Activated CD4-positive, alpha-beta T cell treated with anti-CD3 and anti-CD28 coated beads, Interleukin-2, amount 50 U/mL, for 1 hour (primary cell): ENCODE results near the gene LRRC4B.
A peak's percentile ranks its signal among the peaks of the same experiment; 100 is the strongest.
"Not testable (repeated sequence)": the region's sequence is repeated elsewhere in the genome, so short reads cannot be mapped to it uniquely, and the experiment has no call there.

ENCODE experiments used
- DNase-seq: peaks from one replicate; pipeline ENCODE4 v3.0.0-alpha.2; 2020

LRRC4B gene

DNA sequence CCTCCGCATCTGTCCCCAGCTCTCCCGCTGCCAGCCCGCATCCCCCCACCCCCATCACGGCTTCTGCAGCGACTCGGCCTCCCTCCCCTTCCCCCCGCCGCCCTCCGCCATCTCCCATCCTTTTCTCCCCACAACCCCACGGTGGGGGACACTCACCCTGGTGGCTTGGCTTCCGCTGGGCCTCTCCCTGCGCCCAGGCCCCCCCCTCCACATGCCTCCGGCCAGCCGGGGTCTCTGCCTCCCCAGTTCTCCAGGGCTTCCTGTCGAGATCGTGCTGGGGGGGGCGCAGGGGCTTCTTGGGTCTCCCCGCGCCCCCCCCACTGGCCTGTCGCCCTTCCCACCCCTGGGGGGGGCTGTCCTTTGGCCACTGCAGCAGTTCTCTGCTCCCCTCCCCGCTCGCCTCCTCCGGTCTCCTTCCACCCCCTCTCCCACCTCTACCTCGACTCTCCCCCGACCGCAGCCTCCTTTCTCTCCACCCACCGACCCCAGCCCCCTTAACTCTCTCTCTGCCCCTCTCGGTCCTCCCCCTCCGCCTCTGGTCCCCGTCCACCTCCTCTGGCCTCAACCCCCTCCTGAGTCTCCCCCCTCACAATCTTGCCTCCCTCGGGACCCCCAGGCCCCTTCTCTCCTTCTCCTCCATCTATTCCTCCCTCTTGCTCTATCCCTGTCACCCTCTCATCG lies 17.1 kb downstream of the LRRC4B start:
- no peak for DNase-seq

DNA sequence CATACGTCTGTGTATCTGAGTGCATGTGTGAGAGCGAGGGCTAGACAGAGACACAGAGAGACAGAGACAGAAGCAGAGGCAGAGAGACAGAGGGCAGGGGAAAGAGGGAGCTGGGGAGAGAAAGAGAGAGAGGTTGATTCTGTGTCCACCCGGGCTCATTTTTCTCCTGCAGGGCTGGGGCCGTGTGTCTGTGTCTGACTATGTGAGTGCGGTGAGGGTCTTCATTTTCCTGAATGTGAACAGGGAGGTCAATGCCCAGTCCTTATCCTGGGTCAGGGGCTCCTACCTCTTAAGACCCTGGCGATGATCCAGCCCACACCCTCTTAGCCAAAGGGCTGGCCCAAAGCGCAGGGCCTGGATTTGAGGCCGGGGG lies 17.7 kb downstream of the LRRC4B start:
- DNase-seq, result no peak

DNA sequence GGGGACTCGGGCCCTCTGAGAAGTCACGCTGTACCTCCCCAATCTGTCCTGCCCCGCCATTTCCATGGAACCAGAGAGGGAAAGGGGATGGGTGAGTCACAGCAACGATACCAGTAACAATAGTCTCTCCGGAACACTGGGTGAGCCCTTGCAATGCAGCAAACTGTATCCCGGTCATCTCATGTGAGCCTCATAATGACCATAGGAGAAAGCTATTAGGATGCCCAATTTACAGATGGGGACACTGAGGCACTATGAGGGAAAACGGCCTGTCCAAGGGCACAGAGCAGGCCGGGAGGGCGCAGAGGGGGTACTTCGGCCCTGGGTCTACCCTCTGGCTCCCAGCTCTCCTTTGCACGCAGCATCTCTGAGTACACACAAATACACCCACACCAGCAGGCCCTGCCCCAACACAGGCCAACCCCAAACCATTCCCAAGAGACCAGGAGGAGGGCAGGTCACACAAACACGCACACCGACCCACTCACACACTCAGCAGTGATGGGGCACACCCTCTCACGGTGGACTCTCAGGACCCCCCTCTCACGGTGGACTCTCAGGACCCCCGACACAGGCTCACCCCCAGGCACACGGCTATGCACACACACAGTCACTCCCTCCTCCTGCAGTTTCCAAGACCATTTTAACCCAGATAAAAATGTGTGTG lies 18.2 kb downstream of the LRRC4B start:
- DNase-seq, result no peak

DNA sequence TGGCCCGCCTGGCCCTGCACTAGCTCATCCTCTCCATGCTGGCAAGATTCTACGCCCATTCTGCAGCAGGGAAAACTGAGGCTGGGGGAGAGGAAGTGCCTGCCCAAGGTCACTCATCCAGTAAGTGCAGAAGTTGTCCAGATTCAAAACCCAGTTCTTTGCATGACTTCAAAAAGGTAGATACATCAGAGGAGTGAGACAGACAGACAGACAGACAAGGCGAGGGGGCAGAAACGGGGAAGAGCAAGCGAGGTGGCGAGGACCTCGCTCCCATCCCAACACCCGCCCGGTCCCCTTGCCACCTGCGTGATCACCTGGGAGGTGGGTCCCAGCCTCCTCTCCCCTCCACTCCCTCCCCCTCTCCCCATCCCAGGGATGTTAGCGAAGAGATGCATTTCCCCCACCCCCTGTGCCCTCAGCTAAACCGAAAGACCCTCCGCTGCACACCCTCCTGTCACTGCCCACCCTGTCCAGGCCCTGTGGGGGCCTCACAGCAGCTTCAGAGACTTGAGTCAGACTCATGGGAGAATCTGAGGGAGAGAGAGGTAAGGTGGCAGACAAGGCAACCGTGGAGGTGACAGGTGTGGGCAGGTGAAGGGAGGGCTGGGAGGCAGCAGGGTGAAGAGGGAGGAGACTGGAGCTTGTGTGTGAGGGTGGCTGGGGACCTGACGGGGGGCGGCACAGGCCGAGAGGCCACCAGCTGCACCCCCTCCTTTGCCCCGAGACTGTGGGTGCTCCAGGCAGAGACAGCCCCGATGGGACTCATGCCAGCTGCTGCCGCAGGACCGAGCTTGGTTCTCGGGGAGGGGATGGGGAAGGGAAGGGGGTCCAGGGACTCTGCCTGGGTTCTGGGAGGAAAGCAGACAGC lies 18.9 kb downstream of the LRRC4B start:
- no peak for DNase-seq

DNA sequence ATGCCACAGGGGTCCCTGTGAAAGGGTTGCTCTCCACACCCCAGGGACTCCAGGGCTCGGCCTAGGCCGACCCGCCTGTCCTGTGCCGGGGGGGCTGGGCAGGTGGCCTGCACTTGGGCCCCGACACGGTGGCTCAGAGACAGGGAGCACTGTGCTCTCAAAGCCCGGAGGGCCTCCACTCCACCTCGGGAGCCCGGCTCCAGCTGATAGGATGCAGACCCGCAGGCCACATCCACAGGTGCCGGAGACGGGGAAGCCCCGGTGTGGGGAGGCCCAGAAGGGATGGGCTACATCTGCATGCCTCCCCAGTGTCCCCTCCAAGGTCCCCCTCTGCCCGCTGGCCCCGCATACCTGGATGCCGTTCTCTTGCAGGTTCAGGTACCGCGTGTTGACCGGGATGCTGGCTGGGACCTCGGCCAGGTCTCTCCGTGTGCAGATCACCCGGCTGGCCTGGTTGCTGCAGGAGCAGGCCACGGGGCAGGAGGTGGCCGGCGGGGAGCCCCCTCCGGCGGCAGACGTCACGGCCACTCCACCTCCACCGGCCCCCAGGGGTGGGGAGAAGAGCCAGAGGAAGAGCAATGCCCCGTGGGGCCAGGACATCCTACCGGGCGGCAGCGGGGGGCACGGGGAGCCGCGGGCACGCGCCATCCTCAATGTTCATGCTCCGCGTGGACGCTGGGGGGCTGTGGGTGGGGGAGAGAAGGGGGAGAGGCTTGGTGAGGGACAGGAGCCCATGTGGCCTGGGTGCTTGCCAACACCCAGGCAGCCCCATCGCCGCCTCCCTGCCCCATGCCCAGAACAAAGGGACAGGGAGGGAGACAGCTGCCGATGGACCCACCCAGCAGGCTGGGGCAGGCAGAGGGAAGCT lies 19.8 kb downstream of the LRRC4B start:
- no peak for DNase-seq

DNA sequence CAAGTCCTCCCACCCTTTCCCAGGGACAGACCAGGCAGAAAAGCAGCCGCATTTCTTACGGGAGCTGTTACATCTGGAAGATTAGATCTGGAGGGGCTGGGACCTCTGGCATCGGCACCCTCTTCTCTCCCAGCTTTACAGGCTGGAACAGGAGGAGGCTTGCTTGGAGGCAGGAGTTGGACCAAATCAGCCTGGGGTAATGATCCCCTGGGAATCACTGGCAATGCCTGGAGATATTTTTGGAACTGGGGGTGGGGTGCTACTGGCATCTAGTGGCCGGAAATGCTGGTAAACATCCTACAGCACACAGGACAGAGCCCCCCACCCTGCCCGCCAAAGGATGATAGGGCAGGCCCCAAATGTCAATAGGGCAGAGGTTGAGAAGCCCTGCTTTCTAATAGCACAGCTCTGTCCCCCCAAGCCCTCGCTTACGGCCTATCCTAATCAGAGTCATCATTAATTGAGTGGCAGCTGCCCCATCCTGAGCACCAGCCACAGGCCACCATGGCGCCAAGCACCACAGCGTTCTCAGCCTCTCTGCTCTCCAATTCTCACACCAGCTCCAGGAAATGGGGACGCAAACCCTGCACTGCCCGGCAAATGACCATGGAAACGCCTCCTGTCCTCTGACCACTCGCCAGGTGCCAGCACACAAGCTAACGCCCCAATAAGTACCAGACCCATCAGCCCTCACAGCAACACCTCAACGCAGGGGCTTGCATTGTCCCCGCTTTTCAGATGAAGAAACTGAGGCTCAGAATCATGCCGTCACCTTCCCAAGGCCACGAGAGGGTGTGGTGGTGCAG lies 20.6 kb downstream of the LRRC4B start:
- DNase-seq, result no peak

DNA sequence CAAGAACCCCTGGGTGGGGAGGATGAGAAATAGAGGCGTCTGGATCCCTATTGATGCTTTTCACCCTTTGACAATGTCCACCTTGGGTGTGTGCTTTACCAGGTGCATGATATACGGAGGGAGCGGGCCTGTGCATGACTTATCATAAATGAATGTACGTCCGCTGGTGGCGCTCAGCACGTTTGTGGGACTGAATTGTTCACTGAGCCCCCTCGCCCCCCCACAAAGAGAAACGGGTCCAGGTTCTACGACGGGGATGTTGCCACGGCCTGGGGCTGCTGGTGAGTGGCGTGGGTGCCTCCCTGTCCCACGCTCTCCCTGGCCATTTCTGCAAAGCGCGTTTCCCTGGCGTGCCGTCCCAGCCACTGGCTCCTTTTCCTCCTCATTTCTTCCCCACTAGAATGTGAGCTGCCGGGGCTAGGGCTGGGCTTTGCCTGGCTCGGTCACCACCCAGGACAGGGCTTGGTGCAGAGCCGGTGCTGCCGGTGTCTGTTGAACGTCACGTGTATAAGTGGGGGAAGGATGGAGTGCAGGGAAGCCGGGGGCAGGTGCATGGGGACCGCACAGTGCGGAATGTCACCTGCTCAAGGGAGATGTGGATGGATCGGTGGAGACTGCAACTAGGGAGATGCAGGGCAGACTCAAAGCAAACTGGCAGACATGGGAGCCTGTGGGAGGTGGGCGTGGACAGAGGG lies 21.6 kb downstream of the LRRC4B start:
- no peak for DNase-seq

DNA sequence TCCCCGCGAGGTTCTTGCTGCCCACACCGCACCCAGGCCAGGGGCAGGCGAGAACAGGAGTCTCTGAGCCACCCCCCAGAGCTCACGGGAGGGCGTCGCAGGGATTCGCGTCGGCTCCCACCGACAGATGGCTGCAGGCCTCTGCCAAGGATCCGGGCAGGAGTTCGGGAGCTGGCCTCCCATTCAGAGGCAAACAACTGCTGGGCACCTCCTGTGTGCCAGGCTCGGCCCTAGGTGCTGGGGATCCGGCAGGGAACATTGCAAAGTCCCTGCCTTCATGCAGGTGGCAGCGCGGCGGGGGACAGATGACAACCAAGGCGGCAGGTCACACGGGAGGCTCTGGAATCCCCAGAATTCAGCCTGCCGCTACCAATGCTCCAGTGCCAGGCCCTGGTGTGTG lies 25.3 kb downstream of the LRRC4B start:
- no peak for DNase-seq

DNA sequence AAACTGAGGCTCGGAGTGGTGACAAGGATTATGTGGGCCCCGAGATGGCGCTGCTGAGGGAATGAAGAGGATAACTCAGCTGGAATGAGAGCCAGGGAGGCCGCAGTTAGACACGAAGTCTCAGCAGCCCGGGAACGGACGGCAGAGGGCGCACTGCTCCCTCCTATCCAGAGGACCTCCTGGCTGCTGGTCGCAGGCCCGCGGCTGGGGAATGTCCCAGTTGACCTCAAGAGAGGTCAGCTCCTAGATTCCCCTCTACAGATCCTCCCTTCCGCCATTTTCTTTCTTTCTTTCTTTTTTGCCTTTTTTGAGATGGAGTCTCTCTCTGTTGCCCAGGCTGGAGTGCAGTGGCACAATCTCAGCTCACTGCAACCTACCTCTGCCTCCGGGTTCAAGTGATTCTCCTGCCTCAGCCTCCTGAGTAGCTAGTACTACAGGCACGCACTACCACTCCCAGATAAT lies 30.4 kb downstream of the LRRC4B start:
- peak; percentile 60 for DNase-seq

DNA sequence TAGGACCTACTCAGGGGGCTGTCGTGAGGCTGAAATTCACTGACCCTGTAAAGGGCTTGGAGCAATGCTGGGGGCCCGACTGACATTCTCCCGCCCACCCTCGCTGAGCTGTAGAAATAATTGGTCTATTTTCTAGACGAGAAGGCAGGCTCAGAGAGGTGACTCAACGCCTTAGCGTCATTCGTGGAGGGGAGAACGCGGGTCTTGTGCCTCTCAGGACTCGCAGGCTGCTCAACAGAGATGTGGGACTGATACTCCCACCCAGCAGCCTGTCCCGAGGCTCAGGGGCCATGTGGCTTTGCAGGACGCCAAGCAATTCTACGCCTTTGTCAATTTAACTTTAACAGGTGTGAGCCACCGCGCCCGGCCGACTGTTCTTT lies 30.9 kb downstream of the LRRC4B start:
- no peak for DNase-seq

DNA sequence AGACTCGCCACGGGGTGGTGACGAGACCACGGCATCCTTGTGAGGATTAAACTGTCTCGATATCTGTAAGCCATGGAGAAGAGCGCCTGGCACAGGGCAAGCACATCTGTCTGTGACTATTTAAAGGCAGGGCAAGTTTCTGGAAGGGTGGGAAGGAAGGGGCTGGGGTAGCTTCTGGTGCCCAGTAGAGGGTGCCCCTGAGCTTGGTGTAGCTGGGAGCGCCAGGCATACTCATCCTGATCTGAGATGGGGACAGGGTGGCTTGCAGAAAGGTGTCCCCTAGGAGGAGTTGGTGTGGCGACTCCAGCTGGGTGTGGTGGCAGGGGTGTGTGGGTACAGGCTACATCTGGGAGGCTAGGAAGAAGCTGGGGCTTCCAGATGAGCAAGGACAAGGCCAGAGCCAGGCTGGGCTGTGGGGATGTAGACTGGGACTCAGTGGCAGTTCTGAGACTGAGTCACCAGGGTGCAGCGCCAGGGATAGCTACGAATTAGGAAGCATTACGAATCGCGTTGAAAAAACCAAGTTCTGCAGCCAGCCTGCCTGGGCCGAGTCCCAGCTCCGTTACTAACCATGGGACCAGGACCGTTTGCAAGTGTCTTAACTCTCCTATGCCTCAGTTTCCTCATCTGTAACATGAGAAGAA lies 31.5 kb downstream of the LRRC4B start:
- DNase-seq, result no peak

DNA sequence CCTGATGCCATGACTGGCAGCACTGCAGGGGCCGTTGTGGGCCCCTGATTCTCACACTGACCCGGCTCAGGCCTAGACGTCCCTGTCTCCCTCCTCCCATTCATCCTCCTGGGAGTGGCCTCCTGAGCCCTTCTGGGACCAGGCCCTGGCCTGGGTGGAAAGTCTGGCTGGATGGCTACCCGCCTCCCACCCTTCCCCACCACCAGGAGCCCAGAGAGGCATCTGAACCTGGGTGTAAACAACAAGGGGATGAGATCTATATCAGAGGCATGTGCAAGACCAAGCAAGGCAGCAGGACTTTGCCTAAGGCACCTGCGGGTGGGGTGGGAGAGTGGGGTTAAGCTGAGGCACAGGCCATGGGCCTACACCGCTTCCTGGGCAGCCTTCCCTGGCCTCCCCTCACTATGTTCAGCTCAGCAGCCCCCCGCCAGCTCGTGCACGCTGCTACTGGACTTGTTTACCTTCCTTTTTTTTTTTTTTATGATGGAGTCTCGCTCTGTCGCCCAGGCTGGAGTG lies 32.5 kb downstream of the LRRC4B start:
- no peak for DNase-seq

DNA sequence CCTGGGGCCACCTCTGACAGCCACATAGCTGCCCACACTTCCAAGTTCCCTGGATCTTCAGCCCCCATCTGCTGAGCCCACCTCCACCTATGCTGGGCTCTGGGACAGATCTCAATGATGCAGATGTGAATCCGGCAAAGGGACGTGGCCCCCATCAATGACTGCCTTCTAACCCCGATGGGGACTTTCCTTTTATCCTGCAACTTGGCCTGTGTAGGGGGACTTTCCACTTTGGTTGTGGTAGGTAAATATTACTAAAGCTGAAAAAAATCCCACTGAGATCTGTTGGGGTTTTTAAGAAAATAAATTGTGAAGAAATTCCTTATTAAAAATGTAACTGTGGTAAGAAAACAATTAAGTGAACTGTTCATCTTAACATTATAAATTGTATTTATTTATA lies 33.8 kb downstream of the LRRC4B start:
- no peak for DNase-seq

DNA sequence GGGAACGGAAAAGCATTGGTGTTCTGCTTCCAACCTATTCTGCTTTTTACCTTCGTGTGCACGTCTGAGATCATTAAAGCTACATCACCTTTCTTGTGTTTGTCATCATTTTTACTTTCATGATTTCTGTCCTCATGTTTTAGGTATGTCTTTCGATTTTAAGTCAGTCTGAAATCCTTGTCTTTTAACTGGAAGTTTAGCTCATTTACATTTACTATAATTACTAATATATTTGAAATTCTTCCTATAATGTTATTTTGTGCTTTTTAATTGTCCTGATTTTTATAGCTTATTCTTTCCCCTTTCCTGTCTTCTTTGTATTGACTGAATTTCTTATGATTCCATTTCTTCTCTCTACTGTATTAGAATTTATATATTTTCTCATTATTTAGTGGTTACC lies 35.3 kb downstream of the LRRC4B start:
- DNase-seq, result no peak

DNA sequence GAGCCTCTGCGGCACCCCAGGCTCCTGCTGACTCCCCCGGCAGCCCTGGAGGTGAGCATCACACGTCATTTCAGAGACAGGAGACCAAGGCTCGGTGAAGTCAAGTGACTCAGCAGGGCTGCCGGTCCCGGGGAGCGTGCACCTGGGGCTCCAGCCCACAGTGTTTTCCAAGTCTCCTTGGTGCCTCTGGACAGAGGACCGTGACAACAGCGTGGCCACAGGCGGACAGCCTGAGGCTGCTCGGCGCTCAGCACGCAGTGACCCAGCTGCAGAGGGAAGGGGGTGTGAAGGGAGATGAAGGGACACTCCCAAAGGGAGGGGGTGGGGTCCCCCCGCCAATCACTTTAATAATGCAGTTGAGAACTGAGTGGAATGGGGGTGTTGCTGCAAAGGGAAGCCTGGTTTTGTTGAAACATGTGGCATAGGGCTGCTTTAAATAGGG lies 37.0 kb downstream of the LRRC4B start:
- no peak for DNase-seq

DNA sequence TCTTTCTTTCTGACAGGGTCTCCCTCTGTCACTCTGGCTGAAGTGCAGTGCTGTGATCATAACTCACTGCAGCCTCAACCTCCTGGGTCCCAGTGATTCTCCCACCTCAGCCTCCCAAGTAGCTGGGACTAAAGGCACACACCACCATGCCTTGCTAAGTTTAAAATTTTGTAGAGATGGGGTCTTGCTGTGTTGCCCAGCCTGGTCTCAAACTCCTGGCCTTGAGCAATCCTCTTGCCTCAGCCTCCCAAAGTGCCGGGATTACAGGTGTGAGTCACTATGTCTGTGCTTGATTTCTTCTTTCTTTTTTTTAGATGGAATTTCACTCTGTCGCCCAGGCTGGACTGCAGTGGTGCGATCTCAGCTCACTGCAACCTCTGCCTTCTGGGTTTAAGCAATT lies 40.2 kb downstream of the LRRC4B start:
- DNase-seq, result not testable (repeated sequence)

DNA sequence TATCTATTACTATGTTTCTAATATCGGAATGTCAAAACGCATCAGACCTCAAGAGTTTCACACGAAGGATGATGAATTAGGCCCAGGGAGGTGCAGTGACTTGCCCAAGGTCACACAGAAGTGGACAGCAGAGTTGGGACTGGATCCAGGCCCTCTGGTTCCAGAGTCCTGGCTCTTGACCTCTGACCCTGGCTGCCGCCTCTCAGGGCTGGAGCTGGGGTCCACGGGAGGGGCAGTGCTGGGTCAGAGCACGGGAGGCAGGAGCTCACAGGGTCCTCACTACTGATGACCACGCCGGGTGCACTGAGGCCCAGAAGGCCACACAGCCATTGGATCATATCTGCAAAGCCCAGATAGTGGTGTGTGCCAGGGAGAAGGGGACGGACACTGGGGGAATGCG lies 45.4 kb downstream of the LRRC4B start:
- DNase-seq, result no peak

DNA sequence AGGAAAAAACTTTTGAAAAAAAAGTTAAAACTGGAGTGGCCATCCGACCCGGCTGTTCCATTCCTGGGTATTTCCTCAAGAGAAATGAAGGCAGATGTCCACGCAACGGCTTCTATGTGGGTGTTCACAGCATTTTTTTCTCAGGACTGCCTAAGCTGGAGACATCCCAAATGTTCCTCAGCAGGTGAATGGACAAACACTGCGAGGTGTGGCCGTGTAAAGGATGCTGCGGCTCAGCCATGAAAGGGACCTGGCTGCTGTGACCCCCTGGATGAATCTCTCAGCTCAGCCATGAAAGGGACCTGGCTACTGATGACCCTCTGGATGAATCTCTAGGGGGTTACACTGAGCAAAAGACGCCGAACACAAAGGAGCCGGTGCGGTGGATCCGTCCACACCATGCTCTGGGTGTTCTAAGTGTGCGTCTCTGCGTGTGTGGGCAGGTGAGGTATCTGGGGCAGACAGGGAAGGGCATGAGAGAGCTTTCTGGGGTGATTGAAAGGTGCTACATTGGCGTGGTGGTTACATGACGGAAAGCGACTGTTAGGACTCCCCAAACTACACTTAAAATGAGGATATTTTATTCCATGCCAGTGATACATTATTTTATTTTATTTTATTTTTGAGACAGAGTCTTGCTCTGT lies 47.3 kb downstream of the LRRC4B start:
- DNase-seq, result no peak

DNA sequence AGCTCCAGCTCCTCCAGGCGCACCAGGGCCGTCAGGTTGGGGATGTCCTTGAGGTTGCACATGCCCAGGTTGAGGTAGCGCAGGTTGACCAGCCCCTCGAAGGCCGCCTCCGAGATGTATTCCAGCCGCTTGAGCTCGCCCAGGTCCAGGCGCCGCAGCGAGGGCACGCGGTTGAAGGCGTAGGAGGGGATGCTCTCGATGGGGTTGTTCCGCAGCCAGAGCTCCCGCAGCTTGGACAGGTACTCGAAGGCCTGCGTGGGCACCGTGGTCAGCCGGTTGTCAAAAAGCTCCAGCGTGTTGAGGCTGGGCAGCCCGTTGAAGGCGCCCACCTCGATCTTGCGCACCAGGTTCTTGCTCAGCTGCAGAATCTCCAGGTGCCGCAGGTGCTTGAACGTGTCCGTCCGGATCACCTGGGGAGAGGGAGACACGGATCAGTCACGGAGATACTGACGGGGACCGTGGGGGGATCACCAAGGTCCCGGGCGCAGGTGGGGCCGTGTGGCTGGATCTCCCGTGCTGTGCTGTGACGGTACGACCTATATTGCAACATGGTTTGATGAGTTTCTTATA lies 49.1 kb downstream of the LRRC4B start:
- DNase-seq, result no peak
